Occipital lobe (tissue), 2 donors: Measurements from ENCODE around the gene MRPS9. TPM values are rescaled to one million over a fixed set of nuclear protein-coding genes. Genes with fewer than 3 reads are reported as not detected.

ENCODE experiments used
- DNase-seq: peaks from one replicate; lab custom pipeline; 2025; lab: John Stamatoyannopoulos, UW
- total RNA-seq: library from RNA; depleted of rRNA; stranded (reverse); fragments of >200 nt; gene quantifications from one replicate; pipeline ENCODE4 v1.2.3, GENCODE V29; 2014

MRPS9 gene
- total RNA-seq, 1 donor from 2014 or later, result 15.1 TPM

DNA sequence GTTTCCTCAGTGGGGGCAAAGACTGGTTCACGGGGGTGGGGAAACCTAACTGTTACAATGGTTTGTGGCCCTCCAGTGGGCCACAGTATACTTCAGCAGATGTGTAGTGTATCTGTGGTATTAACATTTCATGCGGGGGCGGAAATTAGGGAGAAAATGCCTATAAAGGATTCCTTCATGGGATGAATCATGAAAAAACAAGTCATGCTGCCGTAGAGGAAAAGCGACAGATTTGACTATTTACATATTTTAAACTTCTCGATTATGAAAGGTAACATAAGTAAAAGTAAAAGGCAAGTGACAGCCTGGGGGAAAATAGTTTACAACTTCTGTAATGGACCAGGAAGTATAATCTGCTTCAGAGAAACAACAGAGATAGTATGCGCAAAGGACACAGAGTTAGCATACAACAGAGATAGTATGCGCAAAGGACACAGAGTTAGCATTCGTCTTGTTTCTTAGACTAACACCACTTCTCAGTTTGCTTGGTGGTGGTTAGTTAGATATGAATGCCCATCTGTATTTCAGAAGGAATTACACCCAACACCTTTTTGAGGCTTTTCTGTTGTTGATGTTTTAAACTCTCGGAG, 41.1 kb downstream of the MRPS9 start:
- DNase-seq, result no peak

DNA sequence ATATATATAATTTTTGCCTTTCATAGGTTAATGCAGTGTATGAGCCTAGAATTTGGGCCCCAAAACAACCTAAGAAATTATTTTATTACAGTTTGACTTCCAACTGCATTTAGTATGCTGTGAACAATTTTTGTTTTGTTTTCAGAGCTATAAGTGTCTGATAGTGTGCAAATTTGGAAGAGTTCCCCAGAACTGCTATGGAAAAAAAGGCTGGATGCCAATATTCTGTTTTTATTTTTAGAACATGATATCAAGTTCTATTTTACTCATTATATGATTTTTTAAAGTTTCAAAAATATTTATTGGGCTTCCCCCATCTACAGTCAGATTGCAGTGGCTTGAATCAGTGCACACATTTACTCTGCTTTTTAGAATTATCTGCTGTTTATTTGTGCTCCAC, 42.6 kb downstream of the MRPS9 start:
- DNase-seq, result no peak

DNA sequence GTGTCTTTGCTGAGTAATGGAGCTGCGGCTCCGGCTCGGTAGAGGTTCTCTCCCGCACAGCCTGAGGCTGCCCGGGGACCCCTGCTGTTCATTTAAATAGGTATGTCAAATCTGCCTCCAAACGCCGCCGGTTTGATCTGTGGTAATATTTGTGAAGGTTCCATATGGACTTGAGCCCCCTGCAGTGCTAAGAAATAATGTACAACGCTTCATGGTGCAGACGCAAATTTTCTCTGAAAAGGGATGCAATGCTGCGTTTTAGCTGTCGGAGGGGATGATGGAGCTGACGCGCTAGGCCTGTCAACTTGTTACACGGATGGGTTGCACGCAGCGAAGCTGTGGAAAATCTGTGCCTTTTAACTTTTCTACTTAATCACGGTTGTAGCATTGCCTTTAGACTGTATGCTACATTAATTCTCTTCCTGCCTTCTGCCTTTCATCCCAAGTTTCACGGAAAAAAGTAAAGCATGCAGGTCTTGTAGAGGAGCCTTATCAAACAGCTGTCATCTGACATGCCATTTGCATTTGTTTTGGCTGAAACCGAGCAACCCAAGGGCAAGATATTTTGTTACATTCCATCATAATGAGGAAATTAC, 43.2 kb downstream of the MRPS9 start:
- DNase-seq, result no peak

DNA sequence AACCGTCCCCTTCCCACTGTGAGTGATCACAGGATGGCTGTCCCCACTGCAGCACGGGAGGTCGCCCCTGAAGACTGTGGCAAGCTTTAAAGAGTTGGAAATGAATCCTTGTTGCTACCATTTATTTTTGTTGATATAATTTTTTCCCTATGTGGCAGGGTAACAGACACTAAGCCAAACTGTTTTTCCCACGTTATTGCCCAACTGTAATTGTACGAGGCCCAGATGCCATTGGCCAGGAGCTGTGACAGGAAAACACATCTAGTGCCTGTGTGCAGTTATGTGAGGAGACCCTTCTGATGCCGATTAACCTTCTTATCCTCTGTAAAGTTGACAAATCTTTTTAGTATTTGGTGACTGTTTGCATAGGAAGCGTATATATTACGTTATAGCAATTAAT, 44.2 kb downstream of the MRPS9 start:
- DNase-seq, result no peak

DNA sequence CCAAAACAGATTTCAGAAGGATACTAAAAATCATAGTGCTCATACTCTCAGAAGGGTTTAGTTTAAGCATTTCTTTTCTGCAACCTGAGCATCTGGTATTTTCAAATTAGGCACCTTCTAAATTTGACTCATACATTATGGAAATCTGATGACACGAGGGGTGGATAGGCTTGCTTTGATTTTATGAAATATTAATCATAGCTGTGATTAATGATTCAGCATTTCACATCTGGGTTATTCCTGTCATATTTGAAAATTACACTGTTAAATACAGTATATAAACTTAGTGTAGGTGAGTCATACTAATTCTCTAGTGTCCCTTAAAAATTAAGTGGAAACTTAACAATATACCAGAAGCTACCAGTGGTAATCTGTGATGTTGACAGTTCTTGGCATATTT, 47.7 kb downstream of the MRPS9 start:
- DNase-seq, result no peak

DNA sequence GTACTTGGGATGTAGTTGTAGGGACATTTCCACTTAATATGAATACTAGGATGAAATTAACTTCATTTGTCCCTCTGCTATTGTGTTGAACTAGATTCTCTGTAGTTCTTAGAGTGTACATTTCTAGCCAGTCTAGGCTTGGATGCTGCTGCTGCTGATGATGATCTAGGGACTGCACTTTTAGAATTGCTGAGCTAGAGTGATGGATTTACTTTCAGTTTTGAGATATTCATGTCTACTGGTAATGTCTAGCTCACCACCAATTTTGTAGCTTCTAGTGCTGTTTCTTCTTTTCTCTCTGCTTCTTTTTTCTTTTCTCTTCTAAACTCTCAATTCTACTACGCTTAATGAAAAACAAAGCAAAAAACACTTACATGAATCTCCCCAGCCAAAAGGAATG, 49.4 kb downstream of the MRPS9 start:
- no peak for DNase-seq

DNA sequence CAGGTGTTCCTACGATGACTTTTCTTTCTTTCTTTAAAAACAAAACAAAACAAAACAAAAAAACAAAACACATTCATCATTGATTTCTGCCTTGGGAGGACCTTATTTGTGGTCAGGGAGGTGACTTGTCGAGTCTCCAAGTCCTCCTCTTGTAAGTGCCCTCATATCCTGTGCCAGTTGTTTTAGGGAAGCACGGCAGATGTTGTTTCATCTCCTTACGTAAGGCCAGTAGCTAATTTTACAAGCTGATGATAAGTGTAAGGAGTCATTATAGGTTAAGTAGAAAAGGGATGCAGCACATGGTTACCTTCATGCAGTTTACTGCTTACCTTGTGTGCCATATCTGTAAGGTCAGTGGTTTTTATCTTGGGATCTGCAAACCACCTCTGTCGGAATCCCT, 52.2 kb downstream of the MRPS9 start:
- no peak for DNase-seq

DNA sequence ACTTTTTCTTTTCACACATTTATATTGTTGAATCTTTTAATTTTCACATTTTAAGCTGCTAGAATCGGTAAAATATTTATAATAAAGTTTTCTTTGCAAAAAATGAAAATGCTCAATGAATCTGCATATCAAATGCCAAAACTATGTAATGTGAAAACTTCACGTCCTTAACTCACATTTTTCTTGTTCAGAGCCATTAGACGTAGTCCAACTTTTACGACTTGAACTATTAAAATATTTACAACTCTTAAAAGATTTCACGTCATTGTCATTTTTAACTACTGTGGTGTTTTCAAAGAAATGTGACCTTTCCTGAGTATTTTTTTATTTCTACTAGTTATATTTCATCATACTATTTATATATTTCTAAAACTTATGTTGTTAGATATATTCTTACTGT, 54.9 kb downstream of the MRPS9 start:
- DNase-seq, result no peak

DNA sequence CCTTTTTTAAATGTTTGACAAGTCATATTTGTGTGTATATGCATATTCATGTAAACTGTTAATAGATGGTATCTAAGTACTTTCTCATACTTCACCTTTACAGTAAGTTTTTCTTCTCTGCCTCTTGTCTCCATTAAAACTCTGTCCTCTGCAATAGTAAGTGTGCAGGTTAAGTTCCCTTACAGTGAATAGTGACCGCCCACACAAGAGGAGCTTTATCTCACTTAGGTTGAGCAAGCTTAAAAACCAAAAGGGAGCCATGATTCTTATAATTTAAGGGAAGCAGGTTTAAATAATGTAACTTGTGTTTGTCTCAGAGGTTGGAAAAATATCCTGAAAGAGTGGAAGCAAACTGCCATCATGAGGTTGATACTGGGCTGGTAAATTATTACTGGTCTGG, 61.3 kb downstream of the MRPS9 start:
- DNase-seq, result no peak

DNA sequence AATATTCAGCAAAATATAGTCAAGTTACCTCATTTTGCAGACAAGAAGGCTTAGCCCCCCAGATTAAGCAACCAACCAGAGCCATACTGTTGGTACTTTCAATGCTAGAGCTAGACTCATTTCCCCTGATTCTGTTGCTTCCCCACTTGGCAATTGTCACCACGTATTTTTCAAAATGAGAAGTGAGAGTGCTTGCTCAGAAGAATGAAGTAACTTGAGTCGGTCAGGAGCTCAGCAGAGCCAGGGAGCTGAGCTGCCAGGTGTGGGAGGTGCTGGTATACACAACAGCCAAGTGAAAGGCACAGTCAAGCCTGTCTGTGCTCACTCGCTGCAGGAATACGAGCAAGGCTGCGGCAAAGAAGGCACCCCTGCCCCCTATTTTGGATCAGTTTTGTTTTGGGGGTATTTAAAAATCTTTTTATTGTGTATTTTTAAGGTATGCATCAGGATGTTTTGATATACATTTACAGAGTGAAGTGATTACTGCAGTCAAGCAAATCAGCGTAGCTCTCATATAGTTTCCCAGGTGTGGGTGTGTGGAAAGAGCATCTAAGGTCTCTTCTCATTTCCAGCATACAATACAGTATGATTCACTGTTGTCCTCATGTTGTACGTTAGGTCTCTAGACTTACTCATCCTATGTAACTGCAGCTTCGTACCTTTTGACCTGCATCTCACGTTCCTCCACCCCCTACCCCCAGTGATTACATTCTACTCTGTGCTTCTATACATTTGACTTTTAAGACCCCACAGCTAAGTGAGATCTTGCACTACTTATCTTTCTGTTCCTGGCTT, 62.4 kb downstream of the MRPS9 start:
- DNase-seq, result peak; percentile 35

DNA sequence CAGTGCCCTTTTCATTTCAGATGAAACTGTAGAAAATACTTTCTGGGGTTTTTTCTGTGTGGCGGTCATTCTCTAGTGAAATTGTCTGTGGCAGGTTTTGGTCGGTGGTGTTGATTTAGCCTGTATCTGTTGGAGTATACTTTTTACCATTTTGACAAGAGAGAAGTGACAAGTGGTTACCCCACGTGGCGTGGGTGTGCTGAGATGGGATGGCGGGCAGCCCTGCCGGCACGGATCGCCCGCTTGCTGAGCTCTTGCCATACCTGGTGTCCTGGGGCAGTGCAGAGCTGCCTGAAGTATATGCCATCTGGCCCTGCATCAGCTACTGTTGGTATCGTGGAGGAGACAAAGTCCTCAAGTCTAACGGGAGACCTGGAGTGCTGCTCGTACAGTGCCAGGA, 64.1 kb downstream of the MRPS9 start:
- no peak for DNase-seq

DNA sequence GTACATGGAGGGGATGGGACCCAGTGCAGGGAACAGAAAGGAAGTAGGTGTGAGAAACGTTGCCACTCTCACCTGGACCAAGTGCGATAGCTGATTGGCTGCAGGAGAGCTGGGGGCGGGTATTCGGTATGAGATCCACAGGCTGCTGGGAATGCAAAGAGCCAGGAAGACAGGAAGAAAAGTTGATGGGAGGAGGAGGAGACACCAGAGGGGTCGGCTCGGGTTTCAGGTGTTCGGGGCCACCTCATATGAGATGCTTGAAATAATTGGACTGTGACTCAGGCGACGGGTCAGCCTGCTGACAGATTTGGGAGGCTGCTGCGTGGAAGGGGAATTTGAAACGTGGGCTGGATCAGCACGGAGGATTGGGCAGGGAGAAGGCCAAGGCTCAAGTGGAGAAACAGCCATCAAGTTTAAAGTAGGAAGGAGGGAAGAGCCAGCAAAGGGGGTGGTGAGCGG, 65.1 kb downstream of the MRPS9 start:
- no peak for DNase-seq

DNA sequence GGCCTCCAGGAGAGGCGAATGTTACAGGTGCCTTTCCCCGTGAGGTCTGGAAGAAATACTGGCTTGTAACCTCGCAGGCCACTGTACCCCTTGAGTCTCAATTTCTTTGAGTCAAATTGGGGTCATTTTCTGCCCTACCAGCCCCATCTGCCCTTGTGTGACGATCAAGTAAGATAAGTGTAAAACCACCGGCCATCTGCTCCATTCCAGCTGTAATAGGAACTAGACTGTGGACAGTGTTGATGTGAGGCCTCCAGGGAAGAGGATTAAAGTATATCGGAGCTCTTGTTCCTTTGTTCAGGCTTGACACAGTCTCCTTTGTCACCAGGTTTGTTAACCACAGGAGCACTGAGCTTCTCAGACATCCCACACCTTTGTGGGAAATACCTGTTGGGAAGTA, 65.6 kb downstream of the MRPS9 start:
- no peak for DNase-seq

DNA sequence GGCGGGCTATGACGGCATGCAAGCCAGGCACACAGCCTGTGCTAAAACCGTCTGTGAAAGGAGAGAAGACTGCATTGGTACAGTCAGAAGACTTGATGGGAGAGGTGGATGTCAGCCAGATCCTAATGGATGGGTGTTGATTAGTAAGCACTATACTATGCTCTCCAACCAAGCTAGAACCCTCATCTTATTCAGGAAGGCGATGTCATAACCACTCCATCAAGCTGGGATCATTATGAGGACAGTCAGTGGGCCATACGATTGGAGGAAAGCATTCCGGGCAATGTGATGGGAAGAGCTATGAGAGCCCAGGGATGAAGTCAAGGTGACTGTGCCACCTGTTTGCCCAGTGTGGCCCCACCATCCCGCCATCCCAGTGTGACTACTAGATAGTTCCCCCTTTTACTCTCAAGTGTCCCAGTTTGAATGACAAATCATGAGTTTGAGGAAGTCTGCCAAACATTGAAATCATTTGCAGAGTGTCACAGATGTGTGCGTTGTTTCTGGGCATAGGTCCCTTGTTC, 66.4 kb downstream of the MRPS9 start:
- DNase-seq, result no peak

DNA sequence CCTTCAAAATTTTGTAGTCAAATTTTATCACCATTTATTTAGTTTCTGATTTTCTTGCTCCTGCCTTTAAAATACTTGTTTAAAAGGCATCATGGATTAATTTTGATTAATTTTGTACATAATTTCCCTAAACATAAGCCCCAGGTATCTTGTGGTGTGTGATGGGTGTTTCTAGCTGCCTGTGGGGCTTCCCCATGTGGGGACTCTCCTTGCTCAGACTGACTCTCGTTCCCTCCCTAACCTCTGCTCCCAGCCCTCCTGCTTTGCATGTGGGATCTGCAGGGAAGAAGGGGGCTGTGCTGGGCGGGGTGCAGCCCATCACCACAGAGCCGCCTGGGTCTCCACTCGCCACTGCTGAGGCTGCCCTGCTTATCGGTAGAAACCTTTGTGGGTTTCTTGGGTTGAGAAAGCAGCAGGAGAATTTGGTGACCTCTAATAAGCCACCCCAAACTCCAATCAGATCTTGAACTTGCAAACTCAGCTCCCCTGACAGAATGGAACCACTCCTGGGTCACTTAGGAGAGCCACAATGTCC, 72.5 kb downstream of the MRPS9 start:
- no peak for DNase-seq

DNA sequence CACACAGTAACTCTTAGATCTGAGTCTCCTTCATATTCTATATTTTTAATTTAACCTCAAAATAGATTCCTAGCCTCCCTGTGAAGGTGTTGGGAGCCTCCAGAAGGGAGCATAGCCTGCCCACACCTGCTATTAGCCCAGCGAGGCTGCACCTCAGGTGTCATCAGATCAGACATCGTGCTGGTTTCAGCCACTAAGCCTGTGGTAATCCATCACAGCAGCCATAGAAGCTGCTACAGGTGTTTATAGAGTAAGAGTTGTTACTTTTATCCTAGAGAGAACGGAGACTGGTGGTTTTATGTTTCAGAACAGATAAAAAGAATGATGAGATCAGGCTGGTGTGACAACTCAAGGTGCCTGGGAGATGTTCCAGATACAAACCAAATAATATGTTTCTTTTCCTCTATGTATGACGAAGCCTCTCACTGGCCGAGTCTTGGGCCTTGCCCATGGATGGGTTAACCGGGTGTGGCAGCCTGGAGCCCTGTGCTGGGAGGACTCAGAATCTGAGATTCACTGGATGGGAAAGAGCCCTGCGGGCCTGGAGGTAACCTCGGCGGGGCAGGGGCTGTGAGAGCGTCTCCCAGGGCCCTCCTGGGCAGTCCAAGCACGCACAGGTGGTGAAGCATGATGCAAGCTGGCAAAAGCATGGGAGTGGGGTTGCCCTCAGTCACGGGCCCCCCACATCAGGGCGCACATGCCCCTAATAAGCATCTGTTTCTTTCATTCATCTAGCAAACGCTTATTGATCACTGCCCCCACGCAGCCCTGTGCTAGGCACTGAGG, 73.7 kb downstream of the MRPS9 start:
- no peak for DNase-seq

DNA sequence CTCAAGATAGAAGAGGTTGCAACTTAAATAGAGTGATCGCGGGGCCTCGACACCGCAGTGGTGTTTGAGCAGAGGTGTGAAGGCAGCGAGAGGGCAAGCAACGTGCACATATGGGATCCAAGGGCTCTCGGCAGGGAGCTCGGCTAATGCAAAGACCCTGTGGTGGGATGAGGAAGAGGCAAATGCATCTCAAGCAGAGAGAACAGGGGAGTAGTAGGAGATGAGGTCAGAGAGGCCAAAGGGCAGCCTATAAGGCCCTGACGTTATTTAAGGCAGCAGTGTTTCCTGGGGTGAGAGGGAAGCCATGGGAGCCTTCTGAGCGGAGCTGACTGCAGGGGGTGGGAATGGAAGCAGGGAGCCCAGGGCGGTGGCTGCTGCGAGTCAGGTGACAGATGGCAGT, 74.5 kb downstream of the MRPS9 start:
- DNase-seq, result no peak

DNA sequence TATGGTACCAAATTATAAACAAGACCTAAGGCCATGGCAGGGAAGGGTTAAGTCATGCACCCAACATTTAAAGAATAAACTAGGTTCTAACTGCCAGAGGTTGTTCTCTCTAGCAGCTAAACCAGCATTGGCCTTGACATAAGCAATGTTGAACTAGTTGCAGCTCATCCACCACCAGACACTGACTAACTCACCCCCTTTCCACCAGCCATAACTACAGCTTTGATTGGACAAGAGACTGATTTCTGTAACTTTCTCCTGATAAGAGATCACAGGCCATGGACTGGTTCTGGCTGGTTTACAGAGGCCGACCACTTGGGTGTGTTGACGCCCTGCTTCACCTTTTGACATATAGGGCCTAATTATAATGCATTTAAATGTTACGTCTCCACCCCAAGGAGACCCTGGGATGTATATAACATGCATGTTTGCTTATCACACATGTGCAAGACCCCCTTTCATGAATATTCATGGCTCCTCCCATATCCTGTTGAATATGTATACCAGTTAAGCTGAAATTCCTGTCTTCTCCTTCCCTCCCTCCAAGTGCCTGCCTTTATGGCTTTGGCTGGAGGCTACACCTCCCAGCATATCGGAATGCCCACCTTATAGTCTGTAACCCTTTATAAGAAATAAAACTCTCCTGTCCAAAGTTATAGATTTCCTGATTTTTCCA, 75.9 kb downstream of the MRPS9 start:
- no peak for DNase-seq

DNA sequence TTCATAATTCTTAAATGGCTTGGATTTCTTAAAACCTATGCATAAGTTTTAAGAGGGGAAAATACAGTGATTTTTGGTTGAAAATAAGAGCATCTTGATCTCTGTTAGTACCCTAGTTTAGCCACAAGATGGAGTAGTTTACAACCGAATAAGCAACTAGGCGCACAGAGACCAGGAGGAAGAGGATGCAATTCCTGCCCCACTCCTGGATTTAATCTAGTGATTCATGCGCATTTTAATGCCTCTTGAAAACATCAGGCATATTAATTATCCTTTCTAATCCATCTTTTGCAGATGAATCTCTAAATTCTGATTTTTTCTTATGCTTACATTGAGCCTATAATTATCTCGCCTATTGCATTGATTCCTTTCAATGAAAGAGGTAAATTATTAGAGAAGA, 76.7 kb downstream of the MRPS9 start:
- DNase-seq, result no peak

DNA sequence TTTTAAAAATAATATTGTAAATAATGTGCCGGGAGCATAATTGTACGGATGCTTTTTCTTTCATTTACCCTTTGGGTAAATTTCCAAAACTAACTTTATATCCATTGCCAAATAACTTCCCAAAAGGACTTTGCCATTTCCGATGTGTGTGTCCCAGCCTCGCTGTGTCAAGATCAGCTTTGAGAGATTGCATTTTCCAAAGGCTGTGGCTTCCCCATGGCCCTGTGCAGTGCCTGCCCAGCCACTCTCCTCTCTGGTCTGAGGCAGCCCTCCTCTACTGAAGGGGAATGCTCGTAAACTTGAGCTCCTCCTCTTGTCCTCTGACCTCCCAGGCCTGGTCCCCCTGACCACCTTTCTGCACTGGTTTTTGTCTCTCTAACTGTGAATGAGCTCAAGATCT, 78.5 kb downstream of the MRPS9 start:
- DNase-seq, result no peak

DNA sequence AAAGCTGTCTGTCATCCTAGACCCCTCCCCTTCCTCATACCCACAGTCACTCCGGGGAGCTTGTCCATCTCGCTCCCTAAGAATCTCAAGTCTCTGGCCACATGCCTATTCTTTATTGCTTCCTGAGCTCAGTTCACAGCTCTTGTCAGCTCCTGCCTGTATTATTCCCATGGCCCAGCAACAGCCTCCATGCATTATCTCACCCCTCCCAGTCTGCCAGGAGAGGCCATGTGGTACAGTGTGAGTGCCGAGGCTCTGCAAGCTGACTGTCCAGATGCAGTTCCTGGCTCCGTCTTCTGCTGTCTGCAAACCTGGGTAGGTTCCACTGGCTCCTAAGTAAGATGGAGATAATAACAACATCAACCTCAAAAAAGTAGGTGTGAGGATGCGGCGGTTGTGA, 79.7 kb downstream of the MRPS9 start:
- DNase-seq, result no peak
